Calu3 (cell line): ENCODE data around the gene HMOX2. TPM values are rescaled to one million over a fixed set of nuclear protein-coding genes. Genes with fewer than 3 reads are reported as not detected.
A peak's percentile ranks its signal among the peaks of the same experiment; 100 is the strongest.

Experiments
- BruUV-seq: library from RNA; stranded (reverse); fragments of 400-500 nt; replicated peaks from 2 replicates; lab custom pipeline; 2021; lab: Mats Ljungman, UMichigan
- CTCF ChIA-PET: fragments of 300-600 bp; sonication (Branson Sonifier 250); formaldehyde crosslinking; loops from one replicate; lab custom pipeline; 2022; ENCODE audit warnings: antibody characterized with exemption; lab: Charles Lee
- DNase-seq: peaks from one replicate; pipeline ENCODE4 v3.0.0; 2022
- H3K27ac Mint-ChIP-seq: one replicate; pipeline ENCODE4 v1.8.0; 2022; ENCODE audit warnings: mixed read lengths; ENCODE audit not compliant: unreplicated experiment
- H3K27me3 Mint-ChIP-seq: one replicate; pipeline ENCODE4 v1.8.0; 2022; ENCODE audit warnings: mixed read lengths; ENCODE audit not compliant: unreplicated experiment
- H3K36me3 Mint-ChIP-seq: one replicate; pipeline ENCODE4 v1.8.0; 2022; ENCODE audit warnings: mild to moderate bottlenecking, moderate library complexity, mixed read lengths; ENCODE audit not compliant: insufficient read depth, unreplicated experiment
- H3K4me1 Mint-ChIP-seq: one replicate; pipeline ENCODE4 v1.8.0; 2022; ENCODE audit warnings: mild to moderate bottlenecking, low read depth, mixed read lengths; ENCODE audit not compliant: unreplicated experiment
- H3K4me3 Mint-ChIP-seq: one replicate; pipeline ENCODE4 v1.8.0; 2022; ENCODE audit warnings: mild to moderate bottlenecking, low read depth, moderate library complexity, mixed read lengths; ENCODE audit not compliant: unreplicated experiment
- H3K9me3 Mint-ChIP-seq: one replicate; pipeline ENCODE4 v1.8.0; 2022; ENCODE audit warnings: low read depth, mixed read lengths; ENCODE audit not compliant: unreplicated experiment
- CTCF ChIP-seq: fragments of 200-600 bp; IDR thresholded peaks from one replicate; pipeline ENCODE4 v1.8.0; 2022; ENCODE audit warnings: antibody characterized with exemption; ENCODE audit not compliant: unreplicated experiment
- intact Hi-C: fragments of 100-400 bp; cut with micrococcal nuclease; formaldehyde crosslinking; loops from one replicate; pipeline ENCODE4 v1.10.0; 2022; ENCODE audit not compliant: unreplicated experiment
- total RNA-seq: library from RNA; stranded (reverse); gene quantifications from 2 replicates; pipeline ENCODE4 v1.2.3, GENCODE V29; 2022

The HMOX2 gene
- total RNA-seq, 1 experiment from 2014 or later: 79.2 TPM

DNA sequence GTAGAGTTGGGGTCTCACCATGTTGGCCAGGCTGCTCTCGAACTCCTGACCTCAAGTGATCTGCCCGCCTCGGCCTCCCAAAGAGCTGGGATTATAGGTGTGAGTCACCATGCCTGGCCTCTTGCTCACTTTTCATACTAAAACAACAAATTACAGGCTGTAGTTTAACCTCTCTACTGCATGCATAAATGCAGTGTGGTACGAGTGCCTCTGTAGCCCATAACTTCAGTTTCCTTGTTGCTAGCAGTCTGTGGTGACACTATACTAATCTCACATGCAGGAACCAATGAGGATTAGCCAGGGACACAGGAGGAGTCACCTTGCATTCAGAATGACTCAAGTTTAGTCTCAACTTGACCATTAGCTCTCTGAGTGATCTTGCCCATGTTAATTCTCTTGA is 20.1 kb downstream of the HMOX2 start:
- Mint-ChIP-seq H3K4me1 (peaks cover 77% of the 10 kb centered on the region), H3K36me3 (peaks cover 13% of the 10 kb centered on the region), H3K9me3 (no peaks in the 10 kb centered on the region), H3K27ac (peak overlapping the region; percentile 58), H3K4me3 (peak overlapping the region; percentile 26), H3K27me3 (no peaks in the 10 kb centered on the region)
- peak; percentile 28 for DNase-seq
- intact Hi-C loops: no loop called here
- CTCF ChIA-PET: interaction anchor here (0.6 to 1.4 kb wide), 2 partner anchors 10 to 228 kb away, joined by 3 read pairs; no protein-coding TSS in a partner anchor
- TF ChIP-seq CTCF: no peak
- BruUV-seq: no TSS peak

- Mint-ChIP-seq H3K27me3 (no peaks in the 10 kb centered on the region), H3K36me3 (peaks cover 25% of the 10 kb centered on the region), H3K4me3 (no peak overlapping the region), H3K27ac (peak overlapping the region; percentile 28), H3K4me1 (peaks cover 75% of the 10 kb centered on the region), H3K9me3 (no peaks in the 10 kb centered on the region)
- intact Hi-C loops: no loop called here
- no peak for DNase-seq
- no peak for TF ChIP-seq CTCF
- no TSS peak for BruUV-seq
- CTCF ChIA-PET: interaction anchor here (0.7 to 1.2 kb wide), 2 partner anchors 9 to 18 kb away, joined by 3 read pairs; no protein-coding TSS in a partner anchor
Observed at GRCh38 chr16:4498546-4499195, 22.5 kb downstream of the HMOX2 start.

GRCh38 chr16:4499196-4499555 is 23.0 kb downstream of the HMOX2 start:
- no peak for DNase-seq
- Mint-ChIP-seq H3K27me3 (no peaks in the 10 kb centered on the region), H3K4me3 (no peak overlapping the region), H3K4me1 (peaks cover 75% of the 10 kb centered on the region), H3K27ac (peak overlapping the region; percentile 28), H3K9me3 (no peaks in the 10 kb centered on the region), H3K36me3 (peaks cover 24% of the 10 kb centered on the region)
- no TSS peak for BruUV-seq
- TF ChIP-seq CTCF: no peak
- CTCF ChIA-PET: interaction anchor here (0.7 to 1.2 kb wide), 2 partner anchors 10 to 18 kb away, joined by 3 read pairs; no protein-coding TSS in a partner anchor
- intact Hi-C loops: no loop called here

DNA sequence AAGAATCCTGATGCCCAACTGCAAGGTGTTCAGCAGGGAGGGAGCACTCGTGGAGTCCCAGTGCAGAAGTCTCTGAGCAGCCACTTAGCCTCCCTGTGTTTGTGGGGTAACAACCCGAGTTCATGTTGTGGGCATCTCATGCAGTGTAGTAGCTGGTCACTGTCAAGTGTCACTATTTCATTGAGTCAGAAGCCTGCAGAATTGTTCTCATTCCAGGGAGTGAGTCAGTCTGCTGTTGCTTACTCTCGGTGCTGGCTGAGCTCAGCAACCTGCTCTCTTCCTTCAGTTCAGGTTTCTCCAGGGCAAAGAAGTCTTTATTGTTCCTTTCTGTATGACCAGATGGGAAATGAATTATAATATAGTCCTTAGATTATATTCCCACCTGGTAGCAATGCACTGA is 24.1 kb downstream of the HMOX2 start:
- no peak overlapping the region for H3K4me3 Mint-ChIP-seq
- intact Hi-C loops: no loop called here
- CTCF ChIA-PET: interaction anchor here (0.6 to 1.5 kb wide), 11 partner anchors 9 to 85 kb away, joined by 3 to 6 read pairs (median 4); partner anchors contain the start of gene HMOX2
- H3K36me3 Mint-ChIP-seq: peaks cover 24% of the 10 kb centered on the region
- TF ChIP-seq CTCF: no peak
- no peak overlapping the region for H3K27ac Mint-ChIP-seq
- peaks cover 64% of the 10 kb centered on the region for H3K4me1 Mint-ChIP-seq
- H3K27me3 Mint-ChIP-seq: no peaks in the 10 kb centered on the region
- DNase-seq: peak; percentile 32
- no peaks in the 10 kb centered on the region for H3K9me3 Mint-ChIP-seq
- no TSS peak for BruUV-seq
